Pancreas (tissue), 10 donors: Measurements from ENCODE around the gene PPP3CA. TPM values are rescaled to one million over a fixed set of nuclear protein-coding genes. Genes with fewer than 3 reads are reported as not detected.

Experiments used
- ATAC-seq, 4 donors: fragments of 200-7000 bp; cut with Tn5 transposase; one replicate each; pipeline versions ENCODE4 v1.8.0 to v1.9.1; 2020; ENCODE audit warnings: mild to moderate bottlenecking in 4 of 4, moderate library complexity in 4 of 4
- DNase-seq, 6 donors: peaks; one replicate each; pipeline ENCODE4 v3.0.0-alpha.2; 2020
- FAIRE-seq: peaks from 2 replicates; lab custom pipeline; 2012; peaks lifted over from hg19 to GRCh38; lab: Jason Lieb, UNC
- H3K27ac ChIP-seq, 4 donors: fragments of 200-600 bp; sonication (generic); 1 replicate in 3 of 4; 2 replicates in 1 of 4; pipeline versions ENCODE4 v1.5.0 to v1.8.0; 2020
- H3K27me3 ChIP-seq, 4 donors: fragments of 200-600 bp; one replicate each; pipeline ENCODE4 v1.8.0; 2021
- H3K36me3 ChIP-seq, 3 donors: fragments of 200-600 bp; sonication (generic) in 1 of 3; one replicate each; pipeline versions ENCODE4 v1.5.0 to v1.8.0; 2020 to 2021
- H3K4me1 ChIP-seq, 3 donors: fragments of 200-600 bp; one replicate each; pipeline ENCODE4 v1.8.0; 2021
- H3K4me3 ChIP-seq, 4 donors: fragments of 200-600 bp; sonication (generic) in 2 of 4; one replicate each; pipeline versions ENCODE4 v1.5.0 to v1.8.0; 2020 to 2021
- H3K9me3 ChIP-seq, 4 donors: fragments of 200-600 bp; one replicate each; pipeline ENCODE4 v1.8.0; 2021
- CTCF ChIP-seq, 4 donors: fragments of 200-600 bp; sonication (generic) in 3 of 4; IDR thresholded peaks; one replicate each; pipeline versions ENCODE4 v1.5.0 to v1.8.0; 2021; ENCODE audit warnings: antibody characterized with exemption in 4 of 4
- WGBS, 2 donors: extraction: QIAGEN DNeasy Blood & Tissue Kit; methylation state at CpG; one replicate each; pipeline ENCODE4 v1.1.7; 2013; 5-methylcytosine and 5-hydroxymethylcytosine counted together
- intact Hi-C, 3 donors: fragments of 100-400 bp; cut with DNase I; formaldehyde crosslinking; loops; one replicate each; pipeline versions ENCODE4 v1.11.1 to v1.14.2; 2022
- polyA plus RNA-seq, 2 donors: library from polyadenylated mRNA; stranded (reverse); fragments of 200-250 nt; gene quantifications; one replicate each; pipeline ENCODE4 v1.2.3, GENCODE V29; 2013
- total RNA-seq, 6 donors: library from RNA; stranded (reverse); fragmentation: NEBNext Ultra II Directional in 4 of 6; extraction: Animal tissue kit (Norgen Biotek cat#: 25700) in 4 of 6; gene quantifications; one replicate each; pipeline versions ENCODE4 v1.2.1 to v1.2.4, GENCODE V29; 2021 to 2023
- donor health status: healthy with polysubstance abuse.
- donor health status: DM: no; HTN: no; CAD: no; lungs with moderate emphysema.
- donor health status: DM: no; HTN: no; CAD: no.
- donor health status: control.
- donor health status: control.
- donor health status: Bipolar disorder and iron deficiency.
- donor health status: DM: yes; HTN: yes; CAD: no.
- donor health status: DM: no; HTN: no; CAD: no.
- donor health status: DM: no; HTN: no; CAD: no.
- donor health status: DM: yes; HTN: yes; CAD: no.

The PPP3CA gene
- total and polyA plus RNA-seq, 8 donors = 4.9 to 22.7 (median 10.3) TPM

DNA sequence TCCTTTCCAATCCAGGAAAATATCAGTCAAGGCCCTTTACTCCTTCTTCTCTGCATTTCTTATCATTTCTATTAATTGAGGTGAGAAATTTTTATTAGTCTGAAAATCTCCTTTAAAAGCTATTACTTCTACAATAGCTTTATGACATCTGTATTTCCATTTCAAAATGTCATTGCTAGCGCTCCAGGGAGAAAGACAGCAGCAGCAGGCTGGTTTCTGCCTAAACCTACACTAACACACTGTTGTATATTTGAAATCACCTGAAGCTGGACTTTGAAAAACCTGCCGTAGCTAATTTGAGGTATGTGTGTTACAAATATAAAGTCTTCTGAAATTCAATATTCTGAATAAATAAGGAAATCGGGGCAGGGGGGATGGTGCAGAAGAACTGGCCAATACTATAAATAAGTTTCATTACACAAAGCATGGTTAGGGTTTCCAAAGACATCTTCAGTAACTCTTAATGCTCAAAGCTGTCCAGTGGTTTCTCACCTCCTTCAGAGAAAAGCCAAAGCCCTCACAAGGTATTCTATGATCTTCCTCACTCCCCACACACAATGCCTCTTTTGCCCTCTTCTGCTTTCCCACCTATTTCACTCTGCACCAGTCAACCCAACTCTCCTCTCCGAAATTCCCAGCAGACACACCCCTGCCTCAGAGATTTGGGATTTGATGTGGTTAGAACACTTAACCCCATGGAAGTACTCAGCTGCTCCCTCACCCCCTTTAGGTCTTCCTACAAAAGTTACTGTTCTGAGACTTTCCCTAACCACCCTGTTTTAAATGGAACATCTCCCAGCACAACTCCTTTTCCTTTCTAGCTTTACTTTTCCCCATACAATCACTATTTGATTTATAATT, 122.7 kb downstream of the PPP3CA start:
- 49 to 51% methylated on average over 4 of the region's 4 CpGs for WGBS, 2 donors
- Histone ChIP-seq H3K4me1 (peaks cover 15 to 28% (median 17%) of the 10 kb centered on the region in 3 donors), H3K27ac (no peak overlapping the region), H3K27me3 (no peaks in the 10 kb centered on the region), H3K36me3 (no peaks in the 10 kb centered on the region), H3K4me3 (no peak overlapping the region), H3K9me3 (no peaks in the 10 kb centered on the region)
- no peak for DNase-seq
- FAIRE-seq = no peak
- intact Hi-C loops = no loop called here
- no peak for TF ChIP-seq CTCF (IDR thresholded peaks at IDR 0.05)
- ATAC-seq = no peak

- no peak overlapping the region for H3K4me3 ChIP-seq
- TF ChIP-seq CTCF (IDR thresholded peaks at IDR 0.05) = no peak
- no peaks in the 10 kb centered on the region for H3K9me3 ChIP-seq
- peaks cover 15 to 28% (median 17%) of the 10 kb centered on the region in 3 donors for H3K4me1 ChIP-seq
- H3K27me3 ChIP-seq = no peaks in the 10 kb centered on the region
- H3K27ac ChIP-seq = no peak overlapping the region
- ATAC-seq (peak in 1 of 4 donors; percentile 15), FAIRE-seq (no peak), DNase-seq (no peak)
- H3K36me3 ChIP-seq = no peaks in the 10 kb centered on the region
- 37 to 42% methylated on average over 3 of the region's 3 CpGs for WGBS, 2 donors
- intact Hi-C loops = no loop called here
These were observed 125.0 kb downstream of the PPP3CA start for GRCh38 chr4:101222156-101222845.

DNA sequence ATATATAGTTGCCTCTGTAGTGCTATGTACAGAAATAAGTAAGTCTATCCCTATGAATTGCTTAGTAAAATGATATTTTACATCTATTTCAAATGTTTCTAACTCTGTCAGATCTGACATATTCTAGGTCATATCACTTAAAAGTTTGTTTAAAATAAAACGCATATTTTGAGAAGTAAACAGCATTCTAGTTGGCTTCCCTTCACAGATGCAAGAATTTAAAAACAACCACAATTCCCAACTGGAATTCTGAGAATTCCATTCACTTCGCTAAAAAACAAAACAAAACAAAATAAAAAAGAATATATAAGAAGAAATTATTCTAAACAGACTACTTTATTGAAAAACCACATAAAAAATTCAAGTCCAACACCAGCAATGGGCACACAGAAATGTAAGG, 126.0 kb downstream of the PPP3CA start:
- no peak overlapping the region for H3K4me3 ChIP-seq
- FAIRE-seq = no peak
- ATAC-seq = no peak
- no peak for TF ChIP-seq CTCF (IDR thresholded peaks at IDR 0.05)
- no peaks in the 10 kb centered on the region for H3K27me3 ChIP-seq
- intact Hi-C loops = no loop called here
- peaks cover 15 to 28% (median 17%) of the 10 kb centered on the region in 3 donors for H3K4me1 ChIP-seq
- no peak overlapping the region for H3K27ac ChIP-seq
- WGBS, 2 donors = 62 to 65% methylated on average over 2 of the region's 2 CpGs
- no peaks in the 10 kb centered on the region for H3K36me3 ChIP-seq
- DNase-seq = no peak
- H3K9me3 ChIP-seq = no peaks in the 10 kb centered on the region

- peak; percentile 59 for FAIRE-seq
These were observed 128.4 kb downstream of the PPP3CA start for GRCh38 chr4:101218894-101219293.

More at GRCh38 chr4:101218894-101219293, 128.4 kb downstream of the PPP3CA start:
- intact Hi-C loops = no loop called here
- no peaks in the 10 kb centered on the region for H3K36me3 ChIP-seq
- H3K4me3 ChIP-seq = no peak overlapping the region
- no peak for TF ChIP-seq CTCF (IDR thresholded peaks at IDR 0.05)
- H3K9me3 ChIP-seq = no peaks in the 10 kb centered on the region
- no peaks in the 10 kb centered on the region for H3K27me3 ChIP-seq
- no peak overlapping the region for H3K27ac ChIP-seq
- no peak for ATAC-seq
- peaks cover 15 to 34% (median 17%) of the 10 kb centered on the region in 3 donors for H3K4me1 ChIP-seq
- no peak for DNase-seq
- WGBS, 2 donors = 76 to 82% methylated on average over 1 of the region's 1 CpG
